SK-N-SH (cell line): Measurements from ENCODE around the gene SLCO1A2. TPM values are rescaled to one million over a fixed set of nuclear protein-coding genes. Genes with fewer than 3 reads are reported as not detected.

Source experiments
- CTCF ChIA-PET: fragments of 300-600, 350-600 bp; formaldehyde crosslinking; extraction: SDS; loops from one replicate; lab custom pipeline; 2021; lab: Yijun Ruan, JAX
- POLR2A ChIA-PET: fragments of 350-600 bp; sonication (Branson Sonifier 250); formaldehyde crosslinking; extraction: SDS; loops from one replicate; lab custom pipeline; 2020; ENCODE audit warnings: antibody characterized with exemption, inconsistent platforms; lab: Yijun Ruan, JAX
- DNase-seq: peaks from one replicate; pipeline ENCODE4 v3.0.0; 2012
- H2AFZ ChIP-seq: fragments of 200-600 bp; sonication (generic); 2 replicates; pipeline ENCODE4 v1.8.1; 2016; ENCODE audit warnings: antibody characterized with exemption, mild to moderate bottlenecking, low read depth
- H3F3A ChIP-seq: fragments of 200-600 bp; sonication (generic); replicated peaks from 2 replicates; pipeline ENCODE3; 2016; ENCODE audit warnings: antibody characterized with exemption, mild to moderate bottlenecking; ENCODE audit not compliant: insufficient read depth
- H3K27ac ChIP-seq, 2 experiments: fragments of 200-500 bp in 1 of 2; fragments of 200-600 bp in 1 of 2; sonication (Bioruptor generic) in 1 of 2; sonication (generic), shearing (Covaris generic) in 1 of 2; 2 replicates each; pipeline versions ENCODE4 v1.5.1 to v1.6.1; 2014 to 2016; ENCODE audit warnings: low read depth in 2 of 2, inconsistent platforms in 1 of 2, low read length in 1 of 2, mild to moderate bottlenecking in 1 of 2, mixed read lengths in 1 of 2
- H3K27me3 ChIP-seq: fragments of 200-600 bp; sonication (generic), shearing (Covaris generic); 2 replicates; pipeline ENCODE4 v1.6.1; 2016; ENCODE audit warnings: mixed run types; ENCODE audit not compliant: insufficient read depth
- H3K36me3 ChIP-seq, 2 experiments: fragments of 200-500 bp in 1 of 2; fragments of 200-600 bp in 1 of 2; sonication (Bioruptor generic) in 1 of 2; sonication (generic) in 1 of 2; replicated peaks in 1 of 2; 2 replicates each; pipeline versions ENCODE3 to v1.5.1; 2014 to 2016; ENCODE audit warnings: low read length in 1 of 2, mild to moderate bottlenecking in 1 of 2; ENCODE audit not compliant: insufficient read depth in 2 of 2, control insufficient read depth in 1 of 2
- H3K4me1 ChIP-seq, 2 experiments: fragments of 200-500 bp in 1 of 2; fragments of 200-600 bp in 1 of 2; sonication (Bioruptor generic) in 1 of 2; sonication (generic), shearing (Covaris generic) in 1 of 2; 2 replicates each; pipeline versions ENCODE4 v1.5.1 to v1.6.1; 2014 to 2016; ENCODE audit warnings: low read depth in 1 of 2, low read length in 1 of 2, mixed run types in 1 of 2; ENCODE audit not compliant: insufficient read depth in 2 of 2, control insufficient read depth in 1 of 2
- H3K4me2 ChIP-seq: fragments of 200-600 bp; sonication (generic), shearing (Covaris generic); 2 replicates; pipeline ENCODE4 v1.6.1; 2017; ENCODE audit warnings: mixed run types
- H3K4me3 ChIP-seq, 2 experiments: fragments of 200-500 bp in 1 of 2; fragments of 200-600 bp in 1 of 2; sonication (Bioruptor generic) in 1 of 2; sonication (generic), shearing (Covaris generic) in 1 of 2; 2 replicates each; pipeline versions ENCODE4 v1.5.1 to v1.8.1; 2014 to 2016; ENCODE audit warnings: low read depth in 2 of 2, inconsistent platforms in 1 of 2, low read length in 1 of 2, mild to moderate bottlenecking in 1 of 2, mixed read lengths in 1 of 2, moderate library complexity in 1 of 2
- H3K79me2 ChIP-seq: fragments of 200-600 bp; sonication (generic); 2 replicates; pipeline ENCODE4 v1.8.1; 2017; ENCODE audit warnings: mild to moderate bottlenecking; ENCODE audit not compliant: insufficient read depth
- H3K9ac ChIP-seq: fragments of 200-600 bp; sonication (generic); 2 replicates; pipeline ENCODE4 v1.6.1; 2017; ENCODE audit warnings: mixed run types
- H3K9me2 ChIP-seq: fragments of 200-600 bp; sonication (generic); 2 replicates; pipeline ENCODE4 v1.6.1; 2017; ENCODE audit warnings: mixed run types
- H3K9me3 ChIP-seq: fragments of 200-600 bp; sonication (generic); 2 replicates; pipeline ENCODE4 v1.6.1; 2017; ENCODE audit warnings: mixed run types, mild to moderate bottlenecking, moderate library complexity
- H4K20me1 ChIP-seq: fragments of 200-600 bp; sonication (generic); 2 replicates; pipeline ENCODE4 v1.6.1; 2017; ENCODE audit warnings: mild to moderate bottlenecking, mixed run types; ENCODE audit not compliant: insufficient read depth
- CHD2 ChIP-seq: fragments of 150-350 bp; IDR thresholded peaks from 2 replicates; pipeline ENCODE4 v1.6.1; 2018; ENCODE audit warnings: low read length; ENCODE audit not compliant: partially characterized antibody
- ELF1 ChIP-seq: IDR thresholded peaks from 2 replicates; pipeline ENCODE4 v1.4.0; 2012
- EZH2phosphoT487 ChIP-seq: fragments of 200-600 bp; sonication (generic); IDR thresholded peaks from 2 replicates; pipeline ENCODE4 v1.6.1; 2017; ENCODE audit warnings: low read depth, mixed run types, mild to moderate bottlenecking, antibody characterized with exemption, moderate library complexity, borderline replicate concordance
- FOXJ3 ChIP-seq: sonication (generic); formaldehyde crosslinking; IDR thresholded peaks from 2 replicates; pipeline ENCODE4 v1.5.1; 2020; ENCODE audit warnings: mild to moderate bottlenecking, missing genetic modification reagents
- FOXM1 ChIP-seq: IDR thresholded peaks from 2 replicates; pipeline ENCODE4 v1.4.0; 2012; ENCODE audit warnings: low read depth, mild to moderate bottlenecking
- GABPA ChIP-seq: IDR thresholded peaks from 2 replicates; pipeline ENCODE4 v1.4.0; 2012; ENCODE audit warnings: low read depth, mild to moderate bottlenecking
- MEF2A ChIP-seq: IDR thresholded peaks from 2 replicates; pipeline ENCODE4 v1.4.0; 2012; ENCODE audit warnings: low read depth, borderline replicate concordance
- MXI1 ChIP-seq: IDR thresholded peaks from 2 replicates; pipeline ENCODE4 v1.6.1; 2012; ENCODE audit warnings: mild to moderate bottlenecking, low read depth, low read length, improper control_type of control experiment
- NFIC ChIP-seq: IDR thresholded peaks from 2 replicates; pipeline ENCODE4 v1.4.0; 2012; ENCODE audit warnings: borderline replicate concordance
- NRF1 ChIP-seq: IDR thresholded peaks from 2 replicates; pipeline ENCODE4 v1.6.1; 2012; ENCODE audit warnings: low read depth, mild to moderate bottlenecking, low read length
- POLR2AphosphoS5 ChIP-seq: IDR thresholded peaks from 2 replicates; pipeline ENCODE4 v1.6.1; 2012; ENCODE audit warnings: low read depth, low read length
- RAD21 ChIP-seq: IDR thresholded peaks from 2 replicates; pipeline ENCODE4 v1.6.1; 2012; ENCODE audit warnings: mild to moderate bottlenecking, low read length
- RCOR1 ChIP-seq: fragments of 150-350 bp; IDR thresholded peaks from 2 replicates; pipeline ENCODE4 v1.6.1; 2017; ENCODE audit warnings: antibody characterized with exemption, low read length
- RXRA ChIP-seq: IDR thresholded peaks from 2 replicates; pipeline ENCODE4 v1.4.0; 2012; ENCODE audit warnings: low read depth, mild to moderate bottlenecking, borderline replicate concordance
- TAF1 ChIP-seq: IDR thresholded peaks from 2 replicates; pipeline ENCODE4 v1.6.1; 2012; ENCODE audit warnings: low read depth, mild to moderate bottlenecking, low read length, moderate library complexity, borderline replicate concordance
- TCF12 ChIP-seq: IDR thresholded peaks from 2 replicates; pipeline ENCODE4 v1.4.0; 2012
- WGBS: methylation state at CpG from one replicate; pipeline ENCODE4 v1.1.6; 2017; ENCODE audit warnings: low lambda C conversion rate; 5-methylcytosine and 5-hydroxymethylcytosine counted together
- polyA plus RNA-seq, 3 experiments: library from polyadenylated mRNA; depleted of rRNA; stranded (reverse); fragments of >200 nt; gene quantifications; 2 replicates each; pipeline ENCODE4 v1.2.3, GENCODE V29; 2012
- TF ChIP-seq, protein P1 (sequence below): fragments of 200-600 bp; sonication (generic); IDR thresholded peaks from 2 replicates; pipeline ENCODE4 v1.6.1; 2017; ENCODE audit warnings: antibody characterized with exemption, mild to moderate bottlenecking, moderate library complexity
- TF ChIP-seq, protein P2 (sequence below): IDR thresholded peaks from 2 replicates; pipeline ENCODE4 v1.4.0; 2012; ENCODE audit warnings: low read depth
- TF ChIP-seq, protein P3 (sequence below): fragments of 150-350 bp; IDR thresholded peaks from 2 replicates; pipeline ENCODE4 v1.6.1; 2017; ENCODE audit warnings: antibody characterized with exemption, low read length, low read depth, borderline replicate concordance

The SLCO1A2 gene
- polyA plus RNA-seq, 1 of the 3 experiments (the other 2 are of a cell fraction), result under 0.01 TPM

DNA sequence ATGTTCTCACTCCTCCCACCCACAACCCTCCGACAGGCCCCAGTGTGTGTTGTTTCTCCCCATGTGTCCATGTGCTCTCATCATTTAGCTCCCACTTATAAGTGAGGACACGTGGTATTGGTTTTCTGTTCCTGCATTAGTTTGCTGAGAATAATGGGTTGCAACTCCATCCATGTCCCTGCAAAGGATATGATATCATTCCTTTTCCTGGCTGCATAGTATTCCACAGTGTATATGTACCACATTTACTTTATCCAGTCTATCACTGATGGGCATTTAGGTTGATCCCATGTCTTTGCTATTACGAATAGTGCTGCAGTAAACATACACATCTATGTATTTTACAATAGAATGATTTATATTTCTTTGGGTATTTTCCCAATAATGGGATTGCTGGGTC lies 77.5 kb downstream of the SLCO1A2 start (continued):
- TF ChIP-seq, protein P1, sequence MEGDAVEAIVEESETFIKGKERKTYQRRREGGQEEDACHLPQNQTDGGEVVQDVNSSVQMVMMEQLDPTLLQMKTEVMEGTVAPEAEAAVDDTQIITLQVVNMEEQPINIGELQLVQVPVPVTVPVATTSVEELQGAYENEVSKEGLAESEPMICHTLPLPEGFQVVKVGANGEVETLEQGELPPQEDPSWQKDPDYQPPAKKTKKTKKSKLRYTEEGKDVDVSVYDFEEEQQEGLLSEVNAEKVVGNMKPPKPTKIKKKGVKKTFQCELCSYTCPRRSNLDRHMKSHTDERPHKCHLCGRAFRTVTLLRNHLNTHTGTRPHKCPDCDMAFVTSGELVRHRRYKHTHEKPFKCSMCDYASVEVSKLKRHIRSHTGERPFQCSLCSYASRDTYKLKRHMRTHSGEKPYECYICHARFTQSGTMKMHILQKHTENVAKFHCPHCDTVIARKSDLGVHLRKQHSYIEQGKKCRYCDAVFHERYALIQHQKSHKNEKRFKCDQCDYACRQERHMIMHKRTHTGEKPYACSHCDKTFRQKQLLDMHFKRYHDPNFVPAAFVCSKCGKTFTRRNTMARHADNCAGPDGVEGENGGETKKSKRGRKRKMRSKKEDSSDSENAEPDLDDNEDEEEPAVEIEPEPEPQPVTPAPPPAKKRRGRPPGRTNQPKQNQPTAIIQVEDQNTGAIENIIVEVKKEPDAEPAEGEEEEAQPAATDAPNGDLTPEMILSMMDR, result no peak
- TF ChIP-seq ELF1 (no peak), MEF2A (no peak), RAD21 (no peak), TCF12 (no peak), GABPA (no peak)

DNA sequence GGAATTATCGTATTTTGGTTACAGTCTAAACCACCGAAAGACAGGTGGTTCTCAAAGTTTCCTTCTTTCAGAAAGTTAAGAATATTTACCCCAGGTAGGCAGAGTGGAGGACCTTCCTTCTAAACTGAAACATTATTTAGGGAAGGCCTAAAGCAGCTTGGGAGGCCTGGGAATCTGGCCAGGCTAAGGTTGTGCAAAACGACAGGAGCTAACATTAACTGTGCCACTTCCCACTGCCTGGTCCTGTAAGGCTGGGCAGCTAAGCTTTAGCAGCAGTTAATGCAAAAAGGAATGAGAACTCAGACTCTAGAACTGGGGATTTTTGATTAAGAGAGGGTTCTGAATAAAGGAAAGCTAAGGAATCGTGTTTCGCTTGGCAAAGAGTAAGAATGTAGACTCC lies 82.6 kb downstream of the SLCO1A2 start:
- POLR2A ChIA-PET, result no interaction called here
- Histone ChIP-seq H2AFZ (0 out of 2 replicates have a peak overlapping the region, but pooled peaks have one; percentile 31), H3K4me3 (no peak overlapping the region), H4K20me1 (no peaks in the 10 kb centered on the region), H3K4me2 (no peak overlapping the region), H3K36me3 (no peaks in the 10 kb centered on the region), H3K9me3 (no peaks in the 10 kb centered on the region), H3K79me2 (no peaks in the 10 kb centered on the region), H3F3A (no peaks in the 10 kb centered on the region), H3K4me1 (no peaks in the 10 kb centered on the region), H3K9ac (no peak overlapping the region), H3K9me2 (no peaks in the 10 kb centered on the region), H3K27me3 (no peaks in the 10 kb centered on the region), H3K27ac (no peak overlapping the region)
- no peak for DNase-seq
- TF ChIP-seq RAD21, result no peak
- no peak for TF ChIP-seq RCOR1
- TF ChIP-seq NFIC, result no peak
- TF ChIP-seq MXI1, result no peak
- no peak for TF ChIP-seq CHD2
- no peak for TF ChIP-seq RXRA
- TF ChIP-seq FOXJ3, result no peak
- no peak for TF ChIP-seq FOXM1
- TF ChIP-seq MEF2A, result no peak
- TF ChIP-seq, protein P2, sequence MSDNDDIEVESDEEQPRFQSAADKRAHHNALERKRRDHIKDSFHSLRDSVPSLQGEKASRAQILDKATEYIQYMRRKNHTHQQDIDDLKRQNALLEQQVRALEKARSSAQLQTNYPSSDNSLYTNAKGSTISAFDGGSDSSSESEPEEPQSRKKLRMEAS, result no peak
- TF ChIP-seq EZH2phosphoT487, result no peak
- no peak for TF ChIP-seq POLR2AphosphoS5
- TF ChIP-seq ELF1, result no peak
- no peak for TF ChIP-seq NRF1
- no peak for TF ChIP-seq TAF1
- TF ChIP-seq, protein P3, sequence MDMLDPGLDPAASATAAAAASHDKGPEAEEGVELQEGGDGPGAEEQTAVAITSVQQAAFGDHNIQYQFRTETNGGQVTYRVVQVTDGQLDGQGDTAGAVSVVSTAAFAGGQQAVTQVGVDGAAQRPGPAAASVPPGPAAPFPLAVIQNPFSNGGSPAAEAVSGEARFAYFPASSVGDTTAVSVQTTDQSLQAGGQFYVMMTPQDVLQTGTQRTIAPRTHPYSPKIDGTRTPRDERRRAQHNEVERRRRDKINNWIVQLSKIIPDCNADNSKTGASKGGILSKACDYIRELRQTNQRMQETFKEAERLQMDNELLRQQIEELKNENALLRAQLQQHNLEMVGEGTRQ, result no peak
- 40% methylated on average over 5 of the region's 5 CpGs for WGBS
- CTCF ChIA-PET, result no interaction called here
